ENCODE results near the gene C4BPB.

The C4BPB gene

DNA sequence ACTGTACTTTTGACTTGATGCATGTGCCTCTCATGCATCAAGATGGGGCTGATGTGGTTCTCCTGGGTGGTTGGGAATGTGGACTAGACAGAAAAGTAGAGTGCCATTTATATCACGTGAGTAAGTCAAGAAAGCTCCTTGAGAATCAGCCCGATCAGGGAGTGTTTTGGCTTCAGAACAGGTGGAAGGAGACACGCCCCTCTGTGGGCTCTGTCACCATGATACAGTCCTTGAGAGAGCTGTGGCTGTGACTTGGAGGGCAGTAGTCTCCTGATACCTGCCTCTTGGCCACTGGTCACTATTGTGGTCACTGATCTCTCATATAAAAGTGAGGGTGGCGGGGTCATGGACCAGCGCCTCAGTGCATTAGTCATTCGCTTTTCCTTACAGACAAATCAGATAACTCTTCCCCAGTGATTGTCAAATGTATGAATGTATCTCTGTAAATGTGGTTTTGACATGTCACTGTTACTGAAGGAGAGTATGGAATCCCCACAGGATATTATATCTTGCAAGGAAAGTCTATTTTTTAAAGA is 8.9 kb upstream of the C4BPB start:
- H3K27ac ChIP-seq, result no peak overlapping the region
- no peak for TF ChIP-seq ZFX (IDR thresholded peaks at IDR 0.05)
- TF ChIP-seq, protein P1, sequence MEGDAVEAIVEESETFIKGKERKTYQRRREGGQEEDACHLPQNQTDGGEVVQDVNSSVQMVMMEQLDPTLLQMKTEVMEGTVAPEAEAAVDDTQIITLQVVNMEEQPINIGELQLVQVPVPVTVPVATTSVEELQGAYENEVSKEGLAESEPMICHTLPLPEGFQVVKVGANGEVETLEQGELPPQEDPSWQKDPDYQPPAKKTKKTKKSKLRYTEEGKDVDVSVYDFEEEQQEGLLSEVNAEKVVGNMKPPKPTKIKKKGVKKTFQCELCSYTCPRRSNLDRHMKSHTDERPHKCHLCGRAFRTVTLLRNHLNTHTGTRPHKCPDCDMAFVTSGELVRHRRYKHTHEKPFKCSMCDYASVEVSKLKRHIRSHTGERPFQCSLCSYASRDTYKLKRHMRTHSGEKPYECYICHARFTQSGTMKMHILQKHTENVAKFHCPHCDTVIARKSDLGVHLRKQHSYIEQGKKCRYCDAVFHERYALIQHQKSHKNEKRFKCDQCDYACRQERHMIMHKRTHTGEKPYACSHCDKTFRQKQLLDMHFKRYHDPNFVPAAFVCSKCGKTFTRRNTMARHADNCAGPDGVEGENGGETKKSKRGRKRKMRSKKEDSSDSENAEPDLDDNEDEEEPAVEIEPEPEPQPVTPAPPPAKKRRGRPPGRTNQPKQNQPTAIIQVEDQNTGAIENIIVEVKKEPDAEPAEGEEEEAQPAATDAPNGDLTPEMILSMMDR (conservative IDR thresholded peaks at IDR 0.05), result no peak

DNA sequence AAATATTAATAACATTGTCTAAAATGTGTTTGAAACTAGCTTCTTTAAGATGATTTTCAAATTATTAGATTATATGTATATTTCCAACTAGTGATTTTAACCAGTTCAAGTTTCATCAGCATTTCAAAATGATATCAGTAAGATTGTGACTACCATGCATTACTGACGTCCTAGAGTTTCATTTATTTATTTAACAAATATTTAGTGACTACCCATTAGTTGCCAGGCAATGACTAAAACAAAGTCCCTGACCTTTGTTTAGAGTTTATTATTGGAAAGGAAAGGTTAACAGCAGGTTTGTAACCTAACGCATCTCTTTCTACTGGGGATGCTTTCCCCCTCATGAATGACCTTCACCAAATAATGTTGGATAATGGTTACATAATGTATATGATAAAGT is 7.6 kb upstream of the C4BPB start:
- H3K27ac ChIP-seq, result no peak overlapping the region
- TF ChIP-seq, protein P1 (conservative IDR thresholded peaks at IDR 0.05), result no peak

DNA sequence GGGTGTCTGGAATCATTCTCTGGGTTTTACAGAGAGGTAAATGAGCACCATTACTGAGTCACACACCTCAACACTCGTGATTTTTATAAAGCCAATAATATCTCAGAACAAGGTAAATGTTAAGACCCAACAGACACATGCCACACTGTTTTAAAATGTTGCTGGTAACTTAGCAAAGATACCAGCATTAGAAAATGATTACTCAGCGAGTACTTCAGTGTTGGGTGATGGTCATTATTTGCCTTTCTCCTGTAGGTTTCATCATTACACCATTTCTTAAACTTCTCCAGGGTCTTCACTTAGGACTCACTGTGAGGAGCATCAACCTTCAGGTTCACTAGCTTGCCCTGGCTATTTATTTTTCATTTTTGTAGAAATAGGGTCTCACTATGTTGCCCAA is 6.9 kb upstream of the C4BPB start:
- TF ChIP-seq, protein P1 (conservative IDR thresholded peaks at IDR 0.05), result no peak
- TF ChIP-seq ZFX (IDR thresholded peaks at IDR 0.05), result no peak
- H3K27ac ChIP-seq, result no peak overlapping the region

DNA sequence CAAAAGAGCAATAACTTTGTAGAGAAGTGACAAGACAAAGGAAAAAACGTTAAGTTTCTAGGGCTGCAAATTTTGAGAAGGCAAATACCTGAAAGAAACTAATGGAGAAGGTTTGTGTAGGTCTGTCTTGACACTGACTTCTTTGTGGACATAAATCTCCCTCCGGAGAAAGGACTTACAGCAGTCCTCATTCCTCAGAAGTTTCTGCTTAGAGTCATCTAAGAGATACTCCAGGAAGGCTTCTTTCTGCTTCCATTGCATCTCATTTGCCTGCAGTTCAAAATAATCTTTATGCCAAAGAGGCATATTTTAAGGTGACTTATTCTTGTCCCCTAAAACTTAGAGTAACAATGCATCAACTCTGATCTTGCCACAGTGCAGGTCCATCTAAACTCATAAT is 4.4 kb upstream of the C4BPB start:
- no peak overlapping the region for H3K27ac ChIP-seq
- no peak for TF ChIP-seq ZFX (IDR thresholded peaks at IDR 0.05)
- TF ChIP-seq, protein P1 (conservative IDR thresholded peaks at IDR 0.05), result no peak

DNA sequence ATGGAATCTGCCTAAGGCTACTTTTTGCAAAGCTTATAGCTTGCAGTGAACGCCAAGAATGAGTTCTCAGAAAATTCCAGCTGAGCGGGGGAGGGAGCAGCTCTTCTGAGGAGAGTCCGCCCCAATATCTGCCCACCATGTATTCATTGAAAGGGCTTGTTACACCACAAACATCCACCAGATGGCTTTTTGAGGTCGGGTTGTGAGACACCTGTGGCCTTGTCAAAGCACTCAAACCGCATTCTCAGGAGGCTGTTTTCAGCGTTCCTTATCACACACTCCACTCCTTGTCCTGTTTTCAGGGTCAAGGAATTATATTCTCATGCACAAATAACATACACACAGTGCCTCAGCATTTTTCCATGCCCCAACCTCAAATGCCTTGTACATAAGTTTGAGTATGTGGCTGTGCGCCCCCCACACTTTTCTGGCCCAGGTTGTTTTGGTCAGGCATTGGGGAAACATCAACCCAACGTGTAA is 3.9 kb upstream of the C4BPB start:
- TF ChIP-seq, protein P1 (conservative IDR thresholded peaks at IDR 0.05), result peak; percentile 81
- no peak for TF ChIP-seq ZFX (IDR thresholded peaks at IDR 0.05)
- H3K27ac ChIP-seq, result no peak overlapping the region

DNA sequence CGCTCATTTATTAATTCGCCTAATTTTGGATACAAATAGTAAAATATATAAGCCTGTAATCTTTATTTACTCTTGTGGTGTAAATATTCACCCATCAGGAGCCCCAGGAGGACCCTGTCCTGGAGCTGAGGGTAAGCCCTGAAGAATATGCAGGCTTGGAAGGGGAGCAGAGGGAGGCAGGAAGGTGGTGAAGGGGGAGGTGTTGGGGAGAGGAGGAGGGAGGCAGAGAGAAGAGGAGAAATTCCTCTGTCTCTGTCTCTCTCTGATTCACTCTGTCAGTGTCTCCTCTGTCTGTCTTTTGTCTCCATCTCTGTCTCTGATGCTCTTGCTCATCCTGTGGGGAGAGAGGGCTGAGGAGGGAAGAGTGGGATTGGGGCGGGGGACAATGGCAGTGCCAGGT is 2.8 kb upstream of the C4BPB start:
- H3K27ac ChIP-seq, result no peak overlapping the region
- TF ChIP-seq, protein P1 (conservative IDR thresholded peaks at IDR 0.05), result no peak
- no peak for TF ChIP-seq ZFX (IDR thresholded peaks at IDR 0.05)

DNA sequence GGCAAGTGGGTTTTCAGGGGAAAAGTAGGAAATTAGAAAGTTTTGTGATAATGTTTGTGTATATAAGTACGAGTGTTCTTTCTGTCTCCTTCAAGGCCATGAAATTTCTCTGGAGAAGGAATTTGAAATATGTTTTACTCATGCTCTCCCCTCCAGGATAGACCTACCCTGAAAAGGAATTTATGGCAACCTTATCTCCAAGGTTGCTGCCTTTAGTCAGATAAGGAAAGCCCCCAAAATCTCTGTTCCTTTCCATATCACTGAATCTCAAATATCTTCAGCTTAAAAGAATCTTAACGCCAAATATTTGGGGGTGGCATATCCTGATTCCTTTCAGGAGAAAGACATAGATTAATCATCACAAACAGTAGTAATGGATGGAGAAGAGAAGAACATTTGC is 499 bp upstream of the C4BPB start:
- TF ChIP-seq, protein P1 (conservative IDR thresholded peaks at IDR 0.05), result no peak
- TF ChIP-seq ZFX (IDR thresholded peaks at IDR 0.05), result no peak

More for the DNA sequence above, 499 bp upstream of the C4BPB start:
- H3K27ac ChIP-seq, result no peak overlapping the region

Measured in C4-2B (cell line).